ENCODE results near the gene GAB2.
"Not testable (repeated sequence)": the region's sequence is repeated elsewhere in the genome, so short reads cannot be mapped to it uniquely, and the experiment has no call there.

Gene GAB2, protein sequence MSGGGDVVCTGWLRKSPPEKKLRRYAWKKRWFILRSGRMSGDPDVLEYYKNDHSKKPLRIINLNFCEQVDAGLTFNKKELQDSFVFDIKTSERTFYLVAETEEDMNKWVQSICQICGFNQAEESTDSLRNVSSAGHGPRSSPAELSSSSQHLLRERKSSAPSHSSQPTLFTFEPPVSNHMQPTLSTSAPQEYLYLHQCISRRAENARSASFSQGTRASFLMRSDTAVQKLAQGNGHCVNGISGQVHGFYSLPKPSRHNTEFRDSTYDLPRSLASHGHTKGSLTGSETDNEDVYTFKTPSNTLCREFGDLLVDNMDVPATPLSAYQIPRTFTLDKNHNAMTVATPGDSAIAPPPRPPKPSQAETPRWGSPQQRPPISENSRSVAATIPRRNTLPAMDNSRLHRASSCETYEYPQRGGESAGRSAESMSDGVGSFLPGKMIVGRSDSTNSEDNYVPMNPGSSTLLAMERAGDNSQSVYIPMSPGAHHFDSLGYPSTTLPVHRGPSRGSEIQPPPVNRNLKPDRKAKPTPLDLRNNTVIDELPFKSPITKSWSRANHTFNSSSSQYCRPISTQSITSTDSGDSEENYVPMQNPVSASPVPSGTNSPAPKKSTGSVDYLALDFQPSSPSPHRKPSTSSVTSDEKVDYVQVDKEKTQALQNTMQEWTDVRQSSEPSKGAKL

DNA sequence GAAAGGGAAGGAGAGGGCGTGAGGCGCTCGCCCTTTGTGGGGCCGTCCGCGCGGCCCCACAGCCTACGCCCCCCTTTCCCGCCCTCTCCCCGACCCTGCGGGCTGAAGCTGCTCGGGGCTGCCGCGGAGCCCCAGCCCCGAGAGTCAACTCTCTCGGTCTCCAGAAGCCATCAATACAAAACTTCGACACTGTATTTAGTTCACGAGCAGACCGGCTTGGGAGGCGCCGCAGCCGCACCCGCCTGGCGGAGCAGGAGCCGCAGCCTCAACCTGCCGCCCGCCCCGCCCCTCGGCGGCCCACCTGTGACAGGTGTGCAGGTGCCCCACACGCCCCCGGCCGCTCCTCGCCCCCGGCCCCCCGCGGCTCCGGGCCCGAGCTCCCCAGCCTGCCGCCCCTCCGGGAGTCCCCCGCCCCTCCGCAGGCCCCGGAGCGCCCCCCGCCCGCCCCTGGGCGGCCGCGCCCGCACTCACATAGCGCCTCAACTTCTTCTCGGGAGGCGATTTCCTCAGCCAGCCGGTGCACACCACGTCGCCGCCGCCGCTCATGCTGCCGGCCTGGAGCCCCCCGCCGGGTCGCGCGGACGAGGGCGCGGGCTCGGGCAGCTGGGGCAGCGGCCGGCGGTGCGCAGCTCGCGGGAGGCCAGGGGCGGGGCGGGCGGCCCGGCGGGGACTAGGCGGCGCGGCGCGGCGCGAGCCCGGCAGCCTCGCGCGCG, at the start of gene GAB2:
Gene GAB2, minus strand, starts transcription at position 646 of the 713 bp plus-strand sequence. Its CDS starts 100 bp downstream, at position 546.
- TF ChIP-seq CTCF (IDR thresholded peaks at IDR 0.05; ENCODE audit: low read depth, low read length, missing control alignments) = no peak
- peak within 1 kb of the TSS; percentile 74 for H3K4me3 ChIP-seq (ENCODE audit: low read depth, low read length)
- no peak for DNase-seq (ENCODE audit: low read depth)

DNA sequence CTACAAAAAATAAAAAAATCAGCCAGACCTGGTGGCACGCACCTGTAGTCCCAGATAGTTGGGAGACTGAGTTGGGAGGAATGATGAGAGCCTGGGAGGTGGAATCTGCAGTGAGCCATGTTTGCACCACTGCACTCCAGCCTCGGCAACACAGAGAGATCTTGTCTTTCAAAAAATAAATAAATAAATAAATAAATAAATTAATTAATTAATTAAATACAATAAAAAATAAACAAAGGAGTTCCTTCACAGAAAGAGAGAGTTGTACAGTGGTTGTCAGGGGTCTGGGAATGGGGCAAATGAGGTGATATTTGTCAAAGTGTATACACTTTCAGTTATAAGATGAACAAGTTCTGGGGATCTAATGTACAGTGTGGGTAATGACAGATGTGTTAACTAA, 49.8 kb upstream of the GAB2 start:
- no peak for TF ChIP-seq CTCF (IDR thresholded peaks at IDR 0.05; ENCODE audit: low read depth, low read length, missing control alignments)
- no peak overlapping the region for H3K4me3 ChIP-seq (ENCODE audit: low read depth, low read length)
- no peak for DNase-seq (ENCODE audit: low read depth)

DNA sequence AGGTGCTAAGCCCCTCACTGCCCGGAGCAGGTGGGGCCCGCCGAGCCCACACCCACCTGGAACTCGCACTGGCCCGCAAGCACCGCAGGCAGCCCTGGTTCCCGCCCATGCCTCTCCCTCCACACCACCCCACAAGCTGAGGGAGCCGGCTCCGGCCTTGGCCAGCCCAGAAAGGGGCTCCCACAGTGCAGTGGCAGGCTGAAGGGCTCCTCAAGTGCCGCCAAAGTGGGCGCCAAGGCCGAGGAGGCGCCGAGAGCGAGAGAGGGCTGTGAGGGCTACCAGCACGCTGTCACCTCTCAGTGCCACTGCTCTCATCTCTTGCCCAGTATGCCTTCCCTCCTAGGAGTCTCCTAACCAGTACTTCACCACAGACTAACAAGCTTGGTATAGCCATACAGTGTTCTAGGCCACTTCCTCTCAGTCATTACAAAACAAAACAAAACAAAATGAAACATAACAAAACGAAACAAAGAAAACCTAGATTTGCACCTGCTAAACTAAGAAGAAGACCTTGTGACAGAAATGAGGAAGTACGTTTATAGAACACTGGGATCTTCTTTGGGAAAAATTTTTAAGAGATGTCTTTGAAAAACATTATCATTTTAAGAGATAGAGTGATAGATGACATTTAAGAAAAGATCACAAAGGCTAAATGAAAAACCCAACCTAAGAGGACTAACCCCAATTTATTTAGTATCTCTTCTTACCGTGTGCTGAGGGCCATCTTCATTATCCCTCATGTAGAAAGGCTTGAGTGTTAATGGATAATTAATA, 47.7 kb upstream of the GAB2 start:
- no peak for TF ChIP-seq CTCF (IDR thresholded peaks at IDR 0.05; ENCODE audit: low read depth, low read length, missing control alignments)
- DNase-seq (ENCODE audit: low read depth) = peak; percentile 84
- H3K4me3 ChIP-seq (ENCODE audit: low read depth, low read length) = peak overlapping the region; percentile 47

DNA sequence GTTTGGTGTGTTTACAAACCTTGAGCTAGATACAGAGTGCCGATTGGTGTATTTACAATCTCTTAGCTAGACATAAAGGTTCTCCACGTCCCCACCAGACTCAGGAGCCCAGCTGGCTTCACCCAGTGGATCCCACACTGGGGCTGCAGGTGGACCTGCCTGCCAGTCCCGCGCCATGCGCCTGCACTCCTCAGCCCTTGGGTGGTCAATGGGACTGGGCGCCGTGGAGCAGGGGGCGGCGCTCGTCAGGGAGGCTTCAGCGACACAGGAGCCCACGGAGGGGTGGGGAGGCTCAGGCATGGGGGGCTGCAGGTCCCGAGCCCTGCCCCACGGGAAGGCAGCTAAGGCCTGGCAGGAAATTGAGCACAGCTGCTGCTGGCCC, 47.2 kb upstream of the GAB2 start:
- not testable (repeated sequence) for DNase-seq (ENCODE audit: low read depth); H3K4me3 ChIP-seq (ENCODE audit: low read depth, low read length)

DNA sequence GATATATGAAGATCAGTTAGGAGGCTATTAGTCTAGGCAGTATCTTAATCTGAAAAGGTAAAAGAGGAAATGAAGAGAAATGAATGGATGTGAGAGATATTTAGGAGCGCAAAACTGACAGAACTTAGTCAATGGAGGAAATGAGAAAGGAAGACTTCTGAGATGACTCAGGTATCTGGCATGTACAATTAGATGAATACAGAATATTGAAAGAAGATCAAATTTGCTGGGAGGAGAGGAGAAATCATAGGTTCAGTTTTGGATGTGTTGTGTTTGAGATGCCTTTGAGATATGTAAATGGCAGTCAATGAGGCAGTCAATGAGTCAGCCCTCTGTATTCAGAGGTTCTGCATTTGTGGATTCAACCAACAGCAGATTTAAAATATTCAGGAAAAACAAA, 42.9 kb upstream of the GAB2 start:
- peak; percentile 21 for DNase-seq (ENCODE audit: low read depth)
- no peak overlapping the region for H3K4me3 ChIP-seq (ENCODE audit: low read depth, low read length)
- TF ChIP-seq CTCF (IDR thresholded peaks at IDR 0.05; ENCODE audit: low read depth, low read length, missing control alignments) = no peak

- TF ChIP-seq CTCF (IDR thresholded peaks at IDR 0.05; ENCODE audit: low read depth, low read length, missing control alignments) = no peak
- no peak for DNase-seq (ENCODE audit: low read depth)
- H3K4me3 ChIP-seq (ENCODE audit: low read depth, low read length) = no peak overlapping the region
These were observed 42.1 kb upstream of the GAB2 start for GRCh38 chr11:78459738-78460137.
